ENCODE measurements around the gene NISCH. TPM values are rescaled to one million over a fixed set of nuclear protein-coding genes. Genes with fewer than 3 reads are reported as not detected.

The NISCH gene
- total RNA-seq, 1 experiment from 2014 or later: 85.0 TPM

GRCh38 chr3:52446631-52447511, 8.5 kb upstream of the NISCH start (continued):
- TF ChIP-seq ATF2 (CRISPR knock-in tag; IDR thresholded peaks at IDR 0.05; ENCODE audit: borderline replicate concordance, low read depth) (no peak), PRRX2 (CRISPR knock-in tag; IDR thresholded peaks at IDR 0.05) (no peak), PRDM15 (CRISPR knock-in tag; IDR thresholded peaks at IDR 0.05) (no peak), CDX4 (CRISPR knock-in tag; IDR thresholded peaks at IDR 0.05; ENCODE audit: borderline replicate concordance) (no peak), ZNF512 (CRISPR knock-in tag; IDR thresholded peaks at IDR 0.05; ENCODE audit: borderline replicate concordance) (no peak), OVOL2 (CRISPR knock-in tag; IDR thresholded peaks at IDR 0.05; ENCODE audit: borderline replicate concordance) (no peak), E2F5 (CRISPR knock-in tag; IDR thresholded peaks at IDR 0.05) (no peak), IRF1 (CRISPR knock-in tag; IDR thresholded peaks at IDR 0.05) (no peak), CTCF (IDR thresholded peaks at IDR 0.05) (peak; percentile 99), TP53 (CRISPR knock-in tag; IDR thresholded peaks at IDR 0.05) (no peak), ZNF396 (CRISPR knock-in tag; IDR thresholded peaks at IDR 0.05; ENCODE audit: borderline replicate concordance) (no peak), TEAD4 (CRISPR knock-in tag; IDR thresholded peaks at IDR 0.05) (no peak), RORB (CRISPR knock-in tag; IDR thresholded peaks at IDR 0.05) (no peak), MXD4 (CRISPR knock-in tag; IDR thresholded peaks at IDR 0.05; ENCODE audit: borderline replicate concordance) (no peak), STAT6 (CRISPR knock-in tag; conservative IDR thresholded peaks at IDR 0.05; ENCODE audit: low read depth) (no peak), TCF7 (CRISPR knock-in tag; IDR thresholded peaks at IDR 0.05; ENCODE audit: low read depth) (no peak), ZNF532 (CRISPR knock-in tag; IDR thresholded peaks at IDR 0.05; ENCODE audit: borderline replicate concordance) (no peak)
